SW480 (cell line): ENCODE measurements around the gene CTNNA2.
A peak's percentile ranks its signal among the peaks of the same experiment; 100 is the strongest.

ENCODE experiments used
- DNase-seq: peaks from one replicate; pipeline ENCODE4 v3.0.0-alpha.2; 2016; ENCODE audit warnings: low spot score

Gene CTNNA2

DNA sequence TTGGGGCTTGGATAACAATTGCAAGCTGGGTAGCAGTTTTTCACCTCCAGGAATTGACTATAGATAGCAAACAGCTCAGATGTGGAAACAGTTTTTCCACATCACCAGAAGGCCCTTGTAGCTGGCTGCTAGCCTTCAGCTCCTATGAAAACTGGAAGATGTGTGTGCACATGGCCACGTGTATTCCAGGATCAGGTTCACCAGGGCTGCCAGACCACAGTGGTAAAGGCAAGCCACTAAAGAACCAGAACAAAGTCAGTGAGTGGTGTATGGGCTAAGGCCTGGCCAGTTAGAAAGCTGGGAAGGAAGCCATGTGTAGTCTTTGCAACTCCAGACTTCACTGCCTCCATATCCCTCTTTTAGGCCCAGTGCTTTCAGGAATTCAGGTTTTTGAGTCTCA is 778.8 kb downstream of the CTNNA2 start:
- DNase-seq, result no peak

- DNase-seq, result peak; percentile 18
These were observed 779.6 kb downstream of the CTNNA2 start for GRCh38 chr2:80292474-80292873.

GRCh38 chr2:80293039-80293438 is 780.2 kb downstream of the CTNNA2 start:
- no peak for DNase-seq

GRCh38 chr2:80298954-80299353 is 786.1 kb downstream of the CTNNA2 start:
- no peak for DNase-seq

DNA sequence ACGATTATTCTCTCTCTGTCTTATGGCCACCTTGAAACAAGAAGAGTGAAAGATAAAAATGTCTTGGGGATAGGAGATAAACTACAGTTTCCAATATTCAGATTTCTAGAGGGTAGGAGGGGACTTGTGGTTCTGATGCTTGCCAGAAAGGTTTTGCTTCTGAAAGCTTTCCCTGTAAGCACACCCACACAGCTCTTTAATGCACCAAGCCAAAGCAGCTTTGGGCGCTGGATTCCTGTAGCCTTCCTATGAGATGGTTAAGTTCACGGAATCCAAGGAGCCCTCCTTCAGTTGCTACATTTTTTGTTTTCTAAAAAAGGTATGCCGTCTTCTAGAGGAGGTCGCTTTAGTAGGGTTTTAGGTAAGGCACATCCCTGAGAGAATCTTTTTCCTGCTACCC is 786.8 kb downstream of the CTNNA2 start:
- DNase-seq, result no peak

GRCh38 chr2:80300346-80300745 is 787.5 kb downstream of the CTNNA2 start:
- DNase-seq, result no peak

DNA sequence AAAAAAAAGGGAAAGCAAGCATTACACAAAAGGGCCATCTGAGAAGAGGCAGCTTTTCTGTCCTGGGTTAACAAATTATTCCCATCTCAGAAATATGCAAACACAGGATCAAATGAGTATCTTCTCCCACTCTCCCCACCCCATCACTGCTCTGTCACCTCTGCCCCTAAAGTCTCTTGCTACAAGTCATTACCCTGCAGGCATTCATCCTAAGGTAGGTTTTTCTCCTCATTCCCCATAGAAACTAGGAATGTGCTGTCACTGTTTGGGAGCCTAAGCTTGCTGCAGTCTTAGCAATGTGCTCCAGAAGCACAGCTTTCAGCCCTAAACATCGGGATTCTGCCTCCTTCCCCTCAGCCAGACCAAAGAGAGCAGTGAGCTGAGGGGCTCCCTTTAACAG is 788.1 kb downstream of the CTNNA2 start:
- no peak for DNase-seq

DNA sequence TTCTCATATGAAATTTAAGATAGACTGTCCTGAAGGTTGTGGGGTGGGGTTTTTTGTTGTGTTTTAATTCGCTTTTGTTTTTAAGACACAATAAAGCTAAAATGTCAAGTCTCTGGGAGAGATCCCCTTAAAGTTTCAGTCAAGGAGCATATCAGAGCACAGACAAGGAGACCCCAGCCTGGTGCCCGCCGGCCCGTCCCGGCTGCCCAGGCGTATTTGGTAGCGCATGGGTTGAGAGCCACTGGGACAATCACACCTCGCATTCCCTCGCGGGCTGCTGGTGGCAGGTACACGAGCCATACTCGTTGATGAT is 789.1 kb downstream of the CTNNA2 start:
- no peak for DNase-seq

DNA sequence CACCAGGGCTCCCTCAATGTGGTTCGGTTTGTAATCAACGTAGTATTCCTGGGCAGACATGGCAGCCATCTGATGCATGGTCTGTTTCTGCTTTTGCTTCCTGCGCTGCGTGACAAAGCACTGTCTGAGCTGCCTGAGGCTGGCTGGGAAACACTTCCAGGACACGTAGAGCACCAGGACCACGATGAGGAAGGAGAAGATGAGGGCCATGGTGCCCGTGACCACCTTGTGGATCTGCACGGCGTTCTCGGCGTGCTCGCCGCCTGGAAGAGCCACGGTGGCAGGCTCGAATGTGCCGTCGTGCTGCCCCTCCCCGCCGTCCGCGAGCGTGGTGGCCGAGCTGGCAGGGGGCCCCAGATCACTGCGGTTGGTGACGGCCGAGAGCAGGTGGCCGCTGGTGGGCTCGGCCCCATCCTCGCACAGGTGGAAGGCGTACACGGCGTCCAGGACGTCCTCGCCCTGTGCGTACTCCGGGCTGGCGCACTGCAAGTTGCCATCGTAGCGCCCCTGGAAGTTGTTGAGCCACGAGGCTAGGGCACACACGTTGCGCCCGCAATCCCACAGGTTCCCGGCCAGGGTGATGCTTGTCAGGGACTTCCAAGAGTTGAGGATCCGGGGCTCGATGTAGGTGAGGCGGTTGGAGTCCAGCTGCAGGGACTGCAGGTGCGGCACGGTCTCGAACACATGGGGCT is 789.6 kb downstream of the CTNNA2 start:
- DNase-seq, result no peak

- no peak for DNase-seq
These were observed 790.4 kb downstream of the CTNNA2 start for GRCh38 chr2:80303006-80303908.

GRCh38 chr2:80303909-80304837 is 791.3 kb downstream of the CTNNA2 start, which contains the start of gene LRRTM1:
Gene LRRTM1, minus strand, starts transcription at chr2:80304752. Its CDS starts 933 bp downstream, at chr2:80303819.
- DNase-seq, result peak; percentile 36

DNA sequence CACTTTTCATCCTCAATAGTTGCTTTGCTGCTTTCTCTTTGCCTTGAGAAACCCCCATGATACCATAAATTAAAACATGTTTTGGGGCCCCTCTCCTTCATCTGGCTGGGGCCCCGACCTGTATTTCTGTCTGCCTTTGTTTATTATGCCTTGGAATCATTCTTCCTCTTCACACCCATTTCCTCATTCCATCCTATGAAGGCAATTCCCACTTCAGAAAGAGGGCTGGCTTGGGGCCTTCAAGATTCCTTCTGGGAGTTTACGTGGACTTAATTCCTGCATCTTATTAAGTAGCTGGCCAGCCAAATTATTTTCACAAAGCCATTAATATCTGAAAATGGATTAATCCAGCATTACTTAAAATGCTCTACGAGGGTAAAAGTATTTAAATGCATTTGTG is 798.5 kb downstream of the CTNNA2 start:
- no peak for DNase-seq

DNA sequence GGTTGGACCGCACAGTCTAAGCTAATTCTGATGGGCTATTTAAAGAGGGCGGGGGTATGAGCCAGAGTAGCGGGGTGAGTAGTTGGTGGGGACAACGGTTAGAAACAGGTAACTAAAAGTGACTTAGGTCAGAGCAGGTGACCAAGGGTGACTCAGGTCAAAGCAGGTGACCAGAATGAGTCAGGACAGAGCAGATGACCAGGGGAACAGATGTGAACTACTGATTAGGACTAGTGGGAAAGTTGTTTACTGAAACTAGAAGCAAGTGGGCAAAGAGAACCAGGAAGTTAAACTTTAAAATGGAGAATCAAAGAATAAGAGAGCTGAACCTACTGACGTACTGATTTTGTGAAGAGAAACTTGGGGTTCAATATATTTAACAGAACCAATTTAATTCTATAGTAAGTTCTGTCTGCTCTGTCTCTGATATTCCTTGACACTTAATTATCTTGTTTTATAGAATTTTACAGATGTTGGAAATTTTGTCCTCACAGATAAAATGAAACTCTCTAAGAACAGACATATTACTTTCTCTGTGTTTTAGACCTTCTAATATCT is 799.5 kb downstream of the CTNNA2 start:
- no peak for DNase-seq

DNA sequence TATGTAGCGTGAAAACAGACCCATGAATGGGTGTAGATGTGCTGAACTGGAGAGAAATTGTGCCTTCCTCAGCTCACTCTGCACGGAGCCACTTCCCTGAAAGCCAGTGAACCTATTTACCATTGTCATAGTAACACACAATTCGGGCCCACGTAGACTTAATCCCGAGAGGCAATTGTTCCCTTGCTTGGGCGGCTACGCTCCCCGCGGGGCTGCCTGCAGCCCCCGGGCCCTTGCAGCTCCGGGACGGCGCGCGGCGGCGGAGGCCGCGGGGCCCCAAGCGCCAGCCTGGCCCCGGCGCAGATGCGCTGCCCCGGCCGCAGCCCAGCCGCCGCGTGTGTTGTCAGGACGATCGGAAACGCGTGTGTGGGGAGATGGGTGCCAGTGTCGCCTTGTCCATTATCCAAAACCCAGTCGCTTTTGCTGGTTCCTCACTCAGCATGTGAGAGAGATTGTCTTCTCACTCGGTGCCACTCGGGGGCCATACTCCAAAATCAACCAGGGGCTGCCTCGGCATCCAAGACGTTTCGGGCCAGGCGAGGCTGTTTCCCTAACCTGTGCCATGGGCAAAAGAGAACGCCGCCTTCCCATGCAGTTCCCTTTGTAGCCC is 809.6 kb downstream of the CTNNA2 start:
- no peak for DNase-seq

DNA sequence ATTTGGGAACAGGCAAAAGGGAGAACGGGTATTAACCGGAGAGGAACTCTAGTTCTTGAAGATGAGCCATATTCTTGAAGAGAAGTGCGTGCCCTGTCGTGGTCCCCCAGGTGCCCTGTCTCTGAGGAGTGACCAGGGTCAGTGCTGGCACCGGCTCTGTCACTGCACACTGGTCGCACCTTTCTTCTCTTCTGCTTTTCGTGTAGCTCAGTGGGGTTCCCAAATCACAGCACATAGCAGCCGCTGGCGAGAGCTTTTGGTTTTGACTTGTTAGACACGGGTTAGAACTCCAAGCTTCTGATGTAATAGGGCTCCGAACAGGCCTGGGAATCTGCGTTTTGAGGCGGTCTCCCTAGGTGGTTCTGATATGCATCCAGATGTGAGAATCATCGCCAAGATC is 810.1 kb downstream of the CTNNA2 start:
- no peak for DNase-seq

GRCh38 chr2:80323610-80324009 is 810.8 kb downstream of the CTNNA2 start:
- no peak for DNase-seq

DNA sequence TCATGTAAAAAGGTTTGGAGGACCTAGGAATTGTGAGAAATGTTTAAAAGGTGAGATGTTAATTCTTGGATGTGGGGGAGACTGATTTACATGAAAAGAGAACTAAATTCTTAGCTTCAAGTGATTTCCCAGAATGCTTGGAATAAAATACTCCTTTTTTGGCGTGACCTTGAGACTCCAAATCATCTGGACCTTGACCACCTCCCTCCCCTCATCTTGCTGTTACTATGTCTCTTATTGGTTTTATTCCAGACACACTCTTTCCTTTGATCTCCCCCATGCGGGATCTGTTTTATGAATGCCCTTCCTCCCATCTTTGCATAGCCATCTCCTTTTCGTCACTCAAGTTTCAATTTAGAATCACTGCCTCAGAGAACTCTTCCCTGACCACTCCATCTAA is 811.7 kb downstream of the CTNNA2 start:
- DNase-seq, result no peak

DNA sequence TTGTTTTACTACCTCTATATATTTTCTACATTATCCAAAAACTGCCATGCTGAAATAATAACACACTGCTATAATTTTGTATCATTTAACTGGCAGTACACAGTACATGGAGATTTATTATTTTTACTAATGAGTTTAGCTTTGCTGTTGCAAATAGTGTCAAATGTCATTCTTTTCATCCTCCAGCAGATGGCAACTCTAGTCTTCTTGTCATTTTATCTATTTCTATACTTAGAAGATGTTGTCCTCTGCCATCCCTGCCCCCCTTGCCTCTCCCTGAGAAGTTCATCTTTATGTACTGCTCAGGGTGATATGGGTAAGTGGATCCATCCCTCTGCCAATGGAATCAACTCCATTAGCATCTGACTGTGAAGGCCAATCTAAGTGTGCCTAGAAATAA is 813.4 kb downstream of the CTNNA2 start:
- peak; percentile 83 for DNase-seq

- no peak for DNase-seq
These were observed 814.0 kb downstream of the CTNNA2 start for GRCh38 chr2:80326861-80327260.

GRCh38 chr2:80328159-80328571 is 815.3 kb downstream of the CTNNA2 start:
- peak; percentile 61 for DNase-seq

DNA sequence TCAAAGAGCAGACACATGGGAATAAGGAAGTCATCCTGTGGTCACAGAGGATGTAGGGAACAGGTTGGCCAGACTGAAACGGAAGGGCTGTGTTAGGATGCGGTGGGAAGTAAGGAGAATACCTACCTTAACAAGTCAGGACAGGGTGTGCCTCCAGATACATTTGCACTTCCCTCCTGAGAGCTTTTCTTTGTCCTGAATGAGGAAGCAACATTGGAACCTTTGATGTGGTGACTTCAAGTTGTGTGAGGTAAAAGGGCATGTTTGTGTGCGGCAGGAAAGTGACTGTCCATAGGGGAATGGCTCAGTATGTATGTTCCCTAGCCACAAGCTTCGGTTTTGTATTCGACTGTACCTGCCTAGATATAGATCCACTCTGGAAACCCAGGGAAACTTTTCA is 816.6 kb downstream of the CTNNA2 start:
- DNase-seq, result peak; percentile 98
